WERI-Rb-1 (cell line): ENCODE measurements around the gene SFI1.
"Not testable (repeated sequence)": the region's sequence is repeated elsewhere in the genome, so short reads cannot be mapped to it uniquely, and the experiment has no call there.

Source experiments
- DNase-seq: peaks from one replicate; pipeline ENCODE4 v3.0.0-alpha.2; 2020
- H3K27ac ChIP-seq: fragments of 250-450 bp; sonication (Bioruptor Pico); 2 replicates; pipeline ENCODE4 v1.5.1; 2020; ENCODE audit warnings: mild to moderate bottlenecking, moderate library complexity
- H3K27me3 ChIP-seq: fragments of 250-450 bp; sonication (Bioruptor Pico); 2 replicates; pipeline ENCODE4 v1.5.1; 2021; ENCODE audit warnings: mild to moderate bottlenecking, low read depth, moderate library complexity; ENCODE audit not compliant: insufficient read depth, severe bottlenecking
- H3K36me3 ChIP-seq: fragments of 250-450 bp; sonication (Bioruptor Pico); 2 replicates; pipeline ENCODE4 v1.5.1; 2020; ENCODE audit warnings: mild to moderate bottlenecking, moderate library complexity
- H3K4me3 ChIP-seq: 2 replicates; pipeline ENCODE4 v1.5.1; 2011; ENCODE audit warnings: low read depth, mild to moderate bottlenecking, control low read depth, low read length
- H3K9me3 ChIP-seq: fragments of 250-450 bp; sonication (Bioruptor Pico); 2 replicates; pipeline ENCODE4 v1.5.1; 2021; ENCODE audit warnings: mild to moderate bottlenecking, moderate library complexity; ENCODE audit not compliant: severe bottlenecking
- CTCF ChIP-seq: IDR thresholded peaks from 2 replicates; pipeline ENCODE4 v1.5.1; 2011; ENCODE audit warnings: low read depth, mild to moderate bottlenecking, control low read depth, inconsistent platforms, low read length

SFI1 gene

GRCh38 chr22:31508536-31508935 lies 12.2 kb downstream of the SFI1 start:
- peaks cover 21% of the 10 kb centered on the region for H3K36me3 ChIP-seq
- no peak for DNase-seq
- H3K27me3 ChIP-seq, result no peaks in the 10 kb centered on the region
- no peak for TF ChIP-seq CTCF
- H3K4me3 ChIP-seq, result no peak overlapping the region
- peaks cover 3% of the 10 kb centered on the region for H3K9me3 ChIP-seq
- H3K27ac ChIP-seq, result no peak overlapping the region

GRCh38 chr22:31509061-31509762 lies 12.9 kb downstream of the SFI1 start:
- Histone ChIP-seq H3K27ac (no peak overlapping the region), H3K4me3 (no peak overlapping the region), H3K9me3 (peaks cover 3% of the 10 kb centered on the region), H3K36me3 (peaks cover 23% of the 10 kb centered on the region), H3K27me3 (no peaks in the 10 kb centered on the region)
- TF ChIP-seq CTCF, result no peak
- DNase-seq, result no peak

GRCh38 chr22:31520051-31520450 lies 23.7 kb downstream of the SFI1 start:
- H3K36me3 ChIP-seq, result no peaks in the 10 kb centered on the region; the same call in 1 of the 2 replicates

GRCh38 chr22:31524132-31524531 lies 27.8 kb downstream of the SFI1 start:
- DNase-seq, H3K36me3 ChIP-seq, H3K4me3 ChIP-seq, H3K27ac ChIP-seq, H3K27me3 ChIP-seq, H3K9me3 ChIP-seq: not testable (repeated sequence)

More at GRCh38 chr22:31520051-31520450, 23.7 kb downstream of the SFI1 start:
- no peak for DNase-seq
- H3K9me3 ChIP-seq, result no peaks in the 10 kb centered on the region
- TF ChIP-seq CTCF, result no peak
- H3K27me3 ChIP-seq, result no peaks in the 10 kb centered on the region
- H3K27ac ChIP-seq, result no peak overlapping the region
- no peak overlapping the region for H3K4me3 ChIP-seq

GRCh38 chr22:31526270-31526669 lies 29.9 kb downstream of the SFI1 start:
- no peak for DNase-seq
- Histone ChIP-seq H3K9me3 (no peaks in the 10 kb centered on the region), H3K36me3 (peaks cover 14% of the 10 kb centered on the region), H3K27ac (no peak overlapping the region), H3K27me3 (no peaks in the 10 kb centered on the region), H3K4me3 (no peak overlapping the region)
- TF ChIP-seq CTCF, result no peak

- TF ChIP-seq CTCF, result no peak
- Histone ChIP-seq H3K4me3 (no peak overlapping the region), H3K27me3 (no peaks in the 10 kb centered on the region), H3K27ac (no peak overlapping the region), H3K36me3 (peaks cover 14% of the 10 kb centered on the region), H3K9me3 (no peaks in the 10 kb centered on the region)
- no peak for DNase-seq
Observed at GRCh38 chr22:31530823-31531195, 34.5 kb downstream of the SFI1 start.
